Neural cell (in vitro differentiated cells): ENCODE measurements around the gene DOCK2. TPM values are rescaled to one million over a fixed set of nuclear protein-coding genes. Genes with fewer than 3 reads are reported as not detected.

ENCODE experiments used
- H2AFZ ChIP-seq: fragments of 200-600, 300-800 bp; sonication (generic), shearing (Covaris generic); 2 replicates; pipeline ENCODE4 v1.6.0; 2014; ENCODE audit warnings: low read depth, mild to moderate bottlenecking, antibody characterized with exemption, low read length, moderate library complexity
- H3F3A ChIP-seq: fragments of 200-600 bp; shearing (Covaris generic); 2 replicates; pipeline ENCODE4 v1.6.1; 2016; ENCODE audit warnings: mild to moderate bottlenecking, moderate library complexity, mixed read lengths, antibody characterized with exemption, low read length; ENCODE audit not compliant: insufficient read depth, poor library complexity, severe bottlenecking
- H3K27ac ChIP-seq: fragments of 200-600, 300-800 bp; sonication (generic), shearing (Covaris generic); 2 replicates; pipeline ENCODE4 v1.5.1; 2014; ENCODE audit warnings: mild to moderate bottlenecking, low read length, moderate library complexity
- H3K27me3 ChIP-seq: fragments of 300-800, 200-600 bp; sonication (generic), shearing (Covaris generic); 2 replicates; pipeline ENCODE4 v1.6.0; 2014; ENCODE audit warnings: mild to moderate bottlenecking, low read depth, low read length, moderate library complexity; ENCODE audit not compliant: insufficient read depth
- H3K36me3 ChIP-seq: fragments of 300-800, 200-600 bp; sonication (generic), shearing (Covaris generic); 2 replicates; pipeline ENCODE4 v1.5.1; 2014; ENCODE audit warnings: mild to moderate bottlenecking, antibody characterized with exemption, low read length, moderate library complexity; ENCODE audit not compliant: insufficient read depth
- H3K4me2 ChIP-seq: fragments of 300-800, 200-600 bp; sonication (generic), shearing (Covaris generic); 2 replicates; pipeline ENCODE4 v1.6.0; 2014; ENCODE audit warnings: mild to moderate bottlenecking, low read length
- H3K4me3 ChIP-seq: fragments of 300-800, 200-600 bp; sonication (generic), shearing (Covaris generic); 2 replicates; pipeline ENCODE4 v1.5.1; 2014; ENCODE audit warnings: mild to moderate bottlenecking, low read length, moderate library complexity
- H3K79me2 ChIP-seq: fragments of 200-600 bp; shearing (Covaris generic); replicated peaks from 2 replicates; pipeline ENCODE4 v1.6.0; 2014; ENCODE audit warnings: mild to moderate bottlenecking, low read length, moderate library complexity; ENCODE audit not compliant: insufficient read depth
- H3K9ac ChIP-seq: fragments of 300-800, 200-600 bp; sonication (generic), shearing (Covaris generic); 2 replicates; pipeline ENCODE4 v1.6.1; 2016; ENCODE audit warnings: mild to moderate bottlenecking, low read length, mixed read lengths
- H3K9me2 ChIP-seq: fragments of 200-600 bp; shearing (Covaris generic); 2 replicates; pipeline ENCODE4 v1.6.1; 2016; ENCODE audit warnings: mild to moderate bottlenecking, low read length, mixed read lengths; ENCODE audit not compliant: insufficient read depth
- H3K9me3 ChIP-seq: fragments of 200-600, 300-800 bp; sonication (generic), shearing (Covaris generic); 2 replicates; pipeline ENCODE4 v1.6.1; 2016; ENCODE audit warnings: mild to moderate bottlenecking, mixed run types, low read length, moderate library complexity, mixed read lengths
- H4K20me1 ChIP-seq: fragments of 200-600 bp; shearing (Covaris generic); 2 replicates; pipeline ENCODE4 v1.6.1; 2016; ENCODE audit warnings: mild to moderate bottlenecking, mixed run types; ENCODE audit not compliant: insufficient read depth
- CTCF ChIP-seq: fragments of 450-650 bp; IDR thresholded peaks from 2 replicates; pipeline ENCODE4 v1.5.1; 2014; ENCODE audit warnings: antibody characterized with exemption, mild to moderate bottlenecking, moderate library complexity; ENCODE audit not compliant: poor library complexity, severe bottlenecking
- EP300 ChIP-seq: fragments of 450-650 bp; conservative IDR thresholded peaks from 2 replicates; pipeline ENCODE4 v1.6.1; 2014; ENCODE audit warnings: antibody characterized with exemption, mild to moderate bottlenecking, moderate library complexity; ENCODE audit not compliant: poor library complexity, severe bottlenecking
- EZH2 ChIP-seq: fragments of 200-600, 300-800 bp; shearing (Covaris generic), sonication (generic); IDR thresholded peaks from 2 replicates; pipeline ENCODE4 v1.6.1; 2014; ENCODE audit warnings: antibody characterized with exemption, low read length, borderline replicate concordance, mild to moderate bottlenecking; ENCODE audit not compliant: insufficient read depth, poor library complexity, severe bottlenecking
- MXI1 ChIP-seq: fragments of 450-650 bp; conservative IDR thresholded peaks from 2 replicates; pipeline ENCODE4 v1.6.1; 2014; ENCODE audit warnings: antibody characterized with exemption, mild to moderate bottlenecking; ENCODE audit not compliant: poor library complexity, severe bottlenecking
- POLR2AphosphoS5 ChIP-seq: IDR thresholded peaks from 2 replicates; pipeline ENCODE4 v1.6.1; 2012
- RAD21 ChIP-seq: fragments of 450-650 bp; conservative IDR thresholded peaks from 2 replicates; pipeline ENCODE4 v1.6.1; 2014; ENCODE audit warnings: antibody characterized with exemption, mild to moderate bottlenecking, moderate library complexity
- REST ChIP-seq: IDR thresholded peaks from 2 replicates; pipeline ENCODE4 v1.6.1; 2012; ENCODE audit warnings: borderline replicate concordance
- SMC3 ChIP-seq: fragments of 450-650 bp; conservative IDR thresholded peaks from 2 replicates; pipeline ENCODE4 v1.6.1; 2014; ENCODE audit warnings: antibody characterized with exemption, mild to moderate bottlenecking, moderate library complexity; ENCODE audit not compliant: poor library complexity
- TAF1 ChIP-seq: IDR thresholded peaks from 2 replicates; pipeline ENCODE4 v1.6.1; 2012; ENCODE audit warnings: low read depth
- polyA plus RNA-seq: library from polyadenylated mRNA; depleted of rRNA; stranded (reverse); fragments of >200 nt; gene quantifications from 2 replicates; pipeline ENCODE4 v1.2.3, GENCODE V29; 2014

The DOCK2 gene
- polyA plus RNA-seq, 1 donor from 2014 or later: 0.15 TPM

- Histone ChIP-seq H3K9me3 (no peaks in the 10 kb centered on the region), H3K27ac (no peak overlapping the region), H3K36me3 (no peaks in the 10 kb centered on the region), H3K9ac (no peak overlapping the region), H3F3A (no peaks in the 10 kb centered on the region), H3K4me2 (no peak overlapping the region), H3K79me2 (no peaks in the 10 kb centered on the region), H2AFZ (no peak overlapping the region), H4K20me1 (no peaks in the 10 kb centered on the region), H3K4me3 (no peak overlapping the region), H3K27me3 (no peaks in the 10 kb centered on the region), H3K9me2 (no peaks in the 10 kb centered on the region)
- TF ChIP-seq CTCF: no peak
- TF ChIP-seq EZH2: no peak
- TF ChIP-seq SMC3: no peak
- no peak for TF ChIP-seq MXI1
- TF ChIP-seq POLR2AphosphoS5: no peak
- TF ChIP-seq EP300: no peak
- no peak for TF ChIP-seq RAD21
- TF ChIP-seq REST: no peak
- no peak for TF ChIP-seq TAF1
Observed at GRCh38 chr5:170012622-170013021, 375.5 kb downstream of the DOCK2 start.

- Histone ChIP-seq H3K4me3 (no peak overlapping the region), H4K20me1 (no peaks in the 10 kb centered on the region), H2AFZ (no peak overlapping the region), H3K79me2 (no peaks in the 10 kb centered on the region), H3K4me2 (no peak overlapping the region), H3K27ac (no peak overlapping the region), H3K9me3 (no peaks in the 10 kb centered on the region), H3K27me3 (no peaks in the 10 kb centered on the region), H3K9ac (no peak overlapping the region), H3K36me3 (no peaks in the 10 kb centered on the region), H3K9me2 (no peaks in the 10 kb centered on the region), H3F3A (no peaks in the 10 kb centered on the region)
- TF ChIP-seq CTCF (no peak), SMC3 (no peak), REST (no peak), RAD21 (no peak), EP300 (no peak), POLR2AphosphoS5 (no peak), MXI1 (no peak), TAF1 (no peak), EZH2 (no peak)
Observed at GRCh38 chr5:170020423-170020822, 383.3 kb downstream of the DOCK2 start.
